Endothelial cell of umbilical vein (primary cell): ENCODE results near the gene PLEKHG4.

Source experiments
- CTCF ChIP-seq, 2 donors: IDR thresholded peaks; 1 replicate in 1 of 2; 2 replicates in 1 of 2; pipeline ENCODE4 v1.5.1; 2011; ENCODE audit warnings: low read length in 2 of 2, mild to moderate bottlenecking in 2 of 2, moderate library complexity in 2 of 2, control low read depth in 1 of 2, inconsistent platforms in 1 of 2, low read depth in 1 of 2; ENCODE audit not compliant: insufficient read depth in 1 of 2; ENCODE audit errors: extremely low read depth in 1 of 2
- EZH2 ChIP-seq: IDR thresholded peaks from 2 replicates; pipeline ENCODE4 v1.6.1; 2012; ENCODE audit warnings: borderline replicate concordance, low read depth, mild to moderate bottlenecking, moderate library complexity, low read length, inconsistent platforms; ENCODE audit not compliant: severe bottlenecking
- GATA2 ChIP-seq: IDR thresholded peaks from 2 replicates; pipeline ENCODE4 v1.7.0; 2011; ENCODE audit warnings: low read depth, mild to moderate bottlenecking, moderate library complexity, mixed read lengths, low read length; ENCODE audit not compliant: insufficient read length, insufficient read depth
- POLR2A ChIP-seq: IDR thresholded peaks from 2 replicates; pipeline ENCODE4 v1.6.1; 2012; ENCODE audit warnings: low read depth, mild to moderate bottlenecking, control low read depth, low read length
- POLR2AphosphoS5 ChIP-seq: IDR thresholded peaks from 2 replicates; pipeline ENCODE4 v1.6.1; 2012; ENCODE audit warnings: low read depth, mild to moderate bottlenecking, control low read depth, low read length, moderate library complexity; ENCODE audit not compliant: insufficient read depth
- TF ChIP-seq, protein P1 (sequence below): IDR thresholded peaks from 2 replicates; pipeline ENCODE4 v1.6.1; 2011; ENCODE audit not compliant: insufficient read depth, insufficient read length

- TF ChIP-seq EZH2 = no peak
- TF ChIP-seq CTCF (IDR thresholded peaks at IDR 0.05; ENCODE audit: extremely low read depth in 1 of 2, insufficient read depth in 1 of 2, low read depth in 1 of 2, low read length in 2 of 2) = peak; percentile 73
- TF ChIP-seq POLR2A = no peak
- TF ChIP-seq POLR2AphosphoS5 = peak; percentile 87
- TF ChIP-seq, protein P1, sequence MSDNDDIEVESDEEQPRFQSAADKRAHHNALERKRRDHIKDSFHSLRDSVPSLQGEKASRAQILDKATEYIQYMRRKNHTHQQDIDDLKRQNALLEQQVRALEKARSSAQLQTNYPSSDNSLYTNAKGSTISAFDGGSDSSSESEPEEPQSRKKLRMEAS = peak; percentile 70
- no peak for TF ChIP-seq GATA2
Measured at GRCh38 chr16:67279296-67280089, at the start of gene PLEKHG4.
